HUES48 (cell line): ENCODE measurements around the gene B2M.
"Not testable (repeated sequence)": the region's sequence is repeated elsewhere in the genome, so short reads cannot be mapped to it uniquely, and the experiment has no call there.

Source experiments
- H3K27ac ChIP-seq: one replicate; pipeline ENCODE4 v1.7.0; 2013; ENCODE audit warnings: low read depth, low read length, inconsistent platforms
- H3K27me3 ChIP-seq: 2 replicates; pipeline ENCODE4 v1.6.1; 2013; ENCODE audit warnings: mild to moderate bottlenecking, low read length; ENCODE audit not compliant: control insufficient read depth, insufficient read depth
- H3K36me3 ChIP-seq: 2 replicates; pipeline ENCODE4 v1.6.1; 2013; ENCODE audit warnings: low read length; ENCODE audit not compliant: control insufficient read depth, insufficient read depth
- H3K4me1 ChIP-seq: 2 replicates; pipeline ENCODE4 v1.6.1; 2013; ENCODE audit warnings: mild to moderate bottlenecking, low read length; ENCODE audit not compliant: control insufficient read depth, insufficient read depth
- H3K4me3 ChIP-seq: 2 replicates; pipeline ENCODE4 v1.5.1; 2013; ENCODE audit warnings: mild to moderate bottlenecking, low read depth, low read length
- H3K9ac ChIP-seq: 2 replicates; pipeline ENCODE4 v1.6.1; 2013; ENCODE audit warnings: mild to moderate bottlenecking, low read depth, low read length, moderate library complexity
- H3K9me3 ChIP-seq: 2 replicates; pipeline ENCODE4 v1.6.1; 2013; ENCODE audit warnings: low read length; ENCODE audit not compliant: control insufficient read depth, insufficient read depth

B2M gene

DNA sequence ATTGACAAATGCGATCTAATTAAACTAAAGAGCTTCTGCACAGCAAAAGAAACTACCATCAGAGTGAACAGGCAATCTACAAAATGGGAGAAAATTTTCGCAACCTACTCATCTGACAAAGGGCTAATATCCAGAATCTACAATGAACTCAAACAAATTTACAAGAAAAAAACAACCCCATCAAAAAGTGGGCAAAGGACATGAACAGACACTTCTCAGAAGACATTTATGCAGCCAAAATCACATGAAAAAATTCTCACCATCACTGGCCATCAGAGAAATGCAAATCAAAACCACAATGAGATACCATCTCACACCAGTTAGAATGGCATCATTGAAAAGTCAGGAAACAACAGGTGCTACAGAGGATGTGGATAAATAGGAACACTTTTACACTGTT, 32.1 kb downstream of the B2M start:
- H3K27ac ChIP-seq, H3K9ac ChIP-seq, H3K9me3 ChIP-seq, H3K36me3 ChIP-seq, H3K4me1 ChIP-seq, H3K4me3 ChIP-seq, H3K27me3 ChIP-seq: not testable (repeated sequence)

DNA sequence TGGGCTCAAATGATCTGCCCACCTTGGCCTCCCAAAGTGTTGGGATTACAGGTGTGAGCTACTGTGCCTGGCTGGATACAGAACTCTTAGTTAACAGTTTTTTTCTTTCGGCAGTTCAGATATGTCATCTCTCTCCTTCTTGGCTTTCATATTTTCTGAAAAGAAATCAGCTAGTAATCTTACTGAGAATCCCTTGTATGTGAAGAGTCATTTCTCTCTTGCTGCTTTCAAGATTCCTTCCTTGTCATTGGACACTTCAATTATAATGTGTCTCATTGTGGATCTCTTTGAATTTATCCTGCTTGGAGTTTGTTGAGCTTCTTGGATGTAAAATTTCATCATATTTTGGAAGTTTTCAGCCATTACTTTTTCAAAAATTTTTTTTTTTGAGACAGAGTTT, 42.0 kb downstream of the B2M start:
- Histone ChIP-seq H3K4me3 (no peak overlapping the region), H3K9me3 (peaks cover 8% of the 10 kb centered on the region), H3K9ac (no peak overlapping the region), H3K27me3 (no peaks in the 10 kb centered on the region), H3K4me1 (no peaks in the 10 kb centered on the region), H3K36me3 (no peaks in the 10 kb centered on the region), H3K27ac (no peak overlapping the region)

DNA sequence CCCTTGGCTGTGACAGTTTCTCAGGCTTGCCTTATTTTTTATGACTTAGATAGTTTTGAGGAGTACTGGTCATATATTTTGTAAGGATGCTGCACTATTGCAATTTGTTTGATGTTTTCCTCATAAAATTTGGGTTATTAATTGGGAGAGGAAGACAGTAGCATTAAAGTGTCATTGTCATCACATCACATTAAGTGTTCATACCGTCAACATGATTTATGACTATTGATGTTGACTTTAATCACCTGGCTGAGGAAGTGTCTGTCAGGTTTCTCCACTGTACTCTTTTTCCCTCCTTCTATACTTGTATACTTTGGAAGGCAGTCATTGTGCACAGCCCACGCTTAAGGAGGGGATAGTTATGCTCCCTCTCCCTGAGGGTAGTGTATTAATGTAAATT, 51.9 kb downstream of the B2M start:
- no peak overlapping the region for H3K4me3 ChIP-seq

DNA sequence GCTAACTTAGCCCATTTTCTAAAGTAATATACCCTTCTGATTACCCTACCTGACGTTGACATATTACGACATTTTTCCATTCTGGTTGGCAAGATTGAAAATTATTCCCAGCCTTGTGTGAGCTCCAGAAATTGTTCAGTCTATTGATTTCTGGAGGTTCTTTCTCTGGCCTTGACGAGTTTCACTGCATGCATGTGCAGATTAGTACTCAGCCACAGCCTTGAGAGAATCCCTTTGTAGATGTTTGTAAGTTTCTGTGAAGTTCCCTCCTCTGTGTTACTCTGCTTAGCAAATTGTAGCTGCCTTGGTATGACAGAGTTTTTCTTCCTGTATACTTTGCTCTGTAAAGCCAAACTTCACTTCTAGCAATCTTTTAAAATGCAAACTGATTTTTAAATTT, 52.5 kb downstream of the B2M start:
- Histone ChIP-seq H3K9me3 (no peaks in the 10 kb centered on the region), H3K27me3 (no peaks in the 10 kb centered on the region), H3K9ac (no peak overlapping the region), H3K4me1 (no peaks in the 10 kb centered on the region), H3K4me3 (no peak overlapping the region), H3K36me3 (no peaks in the 10 kb centered on the region), H3K27ac (no peak overlapping the region)

More for the DNA sequence above, 51.9 kb downstream of the B2M start:
- H3K9ac ChIP-seq: no peak overlapping the region
- H3K9me3 ChIP-seq: no peaks in the 10 kb centered on the region
- H3K4me1 ChIP-seq: no peaks in the 10 kb centered on the region
- H3K27me3 ChIP-seq: no peaks in the 10 kb centered on the region
- H3K27ac ChIP-seq: no peak overlapping the region
- no peaks in the 10 kb centered on the region for H3K36me3 ChIP-seq

DNA sequence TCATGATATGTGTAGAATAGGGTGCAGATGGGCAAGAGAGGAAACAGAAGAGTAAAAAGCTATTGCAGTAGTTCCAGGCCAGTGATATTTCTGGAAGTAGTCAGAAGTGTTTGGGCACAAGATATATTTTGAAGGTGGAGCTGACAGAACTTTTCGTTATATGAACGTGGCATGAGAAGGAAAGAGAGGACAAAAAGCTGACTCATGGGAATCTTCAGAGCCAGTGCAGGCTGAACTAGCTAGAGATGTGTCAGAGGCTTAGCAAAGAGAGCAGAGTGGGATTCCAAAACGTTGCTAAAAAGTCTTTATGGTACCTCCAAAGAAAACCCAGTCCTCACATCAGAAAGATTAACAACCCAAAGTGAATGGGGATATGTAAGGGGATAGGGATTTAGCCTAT, 53.7 kb downstream of the B2M start:
- H3K27ac ChIP-seq: no peak overlapping the region
- H3K27me3 ChIP-seq: no peaks in the 10 kb centered on the region
- H3K9ac ChIP-seq: no peak overlapping the region
- no peaks in the 10 kb centered on the region for H3K9me3 ChIP-seq
- H3K4me1 ChIP-seq: no peaks in the 10 kb centered on the region
- no peak overlapping the region for H3K4me3 ChIP-seq
- H3K36me3 ChIP-seq: no peaks in the 10 kb centered on the region
